Measurements from ENCODE around the gene CSK. TPM values are rescaled to one million over a fixed set of nuclear protein-coding genes. Genes with fewer than 3 reads are reported as not detected.

Gene CSK
- polyA plus RNA-seq, 4 donors, result 39.4 to 48.3 (median 42.7) TPM

GRCh38 chr15:74769463-74770025, 12.3 kb upstream of the CSK start:
- DNase-seq (ENCODE audit: low read depth in 4 of 4, low spot score in 3 of 4), result no peak

GRCh38 chr15:74770211-74770903, 11.5 kb upstream of the CSK start:
- no peak for DNase-seq (ENCODE audit: low read depth in 4 of 4, low spot score in 3 of 4)

- DNase-seq (ENCODE audit: low read depth in 4 of 4, low spot score in 3 of 4), result no peak
Measured at GRCh38 chr15:74773329-74773728, 8.6 kb upstream of the CSK start.

- DNase-seq (ENCODE audit: low read depth in 4 of 4, low spot score in 3 of 4), result no peak
Measured at GRCh38 chr15:74773731-74774252, 8.1 kb upstream of the CSK start.

DNA sequence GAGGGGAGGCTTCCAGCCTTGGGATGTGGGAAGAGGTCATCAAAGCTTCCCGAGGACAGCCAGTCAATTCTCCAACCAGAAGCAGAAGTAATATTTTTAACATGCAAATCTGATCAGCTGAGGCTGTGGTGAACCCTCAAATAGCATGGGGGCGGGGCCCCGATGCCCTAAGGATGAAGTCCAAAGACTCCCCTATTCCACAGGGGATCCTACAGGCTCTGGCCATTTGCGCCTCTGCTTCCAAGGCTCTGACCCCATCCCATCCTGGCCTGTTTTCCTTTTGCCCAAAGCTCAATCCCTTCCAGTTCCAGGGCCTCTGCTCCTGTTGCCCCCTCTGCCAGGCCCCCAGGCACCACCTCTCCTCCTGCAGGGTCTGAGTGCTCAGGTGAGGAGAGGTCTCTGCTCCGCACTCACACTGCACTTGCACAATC, 6.7 kb upstream of the CSK start:
- DNase-seq (ENCODE audit: low read depth in 4 of 4, low spot score in 3 of 4), result no peak

DNA sequence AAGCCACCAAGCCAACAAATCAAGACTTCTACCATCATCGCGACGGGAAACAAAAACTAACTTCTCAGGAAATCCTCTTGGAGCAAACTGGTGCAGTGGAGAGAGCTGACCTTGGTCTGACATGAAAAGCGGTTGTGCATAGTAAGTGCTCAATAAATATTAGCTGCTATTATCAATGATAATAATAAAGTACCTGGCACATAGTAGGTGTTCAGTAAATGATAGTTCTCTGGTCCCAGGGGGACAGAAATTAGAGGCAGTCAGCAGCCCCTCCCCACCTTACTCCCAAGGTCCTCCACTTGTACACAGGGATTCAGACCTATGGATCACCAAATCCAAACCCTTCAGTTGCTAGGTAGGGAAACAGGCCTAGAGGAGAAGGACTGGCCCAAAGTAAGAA, 6.0 kb upstream of the CSK start:
- no peak for DNase-seq (ENCODE audit: low read depth in 4 of 4, low spot score in 3 of 4)

- DNase-seq (ENCODE audit: low read depth in 4 of 4, low spot score in 3 of 4), result no peak
Measured at GRCh38 chr15:74776821-74777768, 4.8 kb upstream of the CSK start.

DNA sequence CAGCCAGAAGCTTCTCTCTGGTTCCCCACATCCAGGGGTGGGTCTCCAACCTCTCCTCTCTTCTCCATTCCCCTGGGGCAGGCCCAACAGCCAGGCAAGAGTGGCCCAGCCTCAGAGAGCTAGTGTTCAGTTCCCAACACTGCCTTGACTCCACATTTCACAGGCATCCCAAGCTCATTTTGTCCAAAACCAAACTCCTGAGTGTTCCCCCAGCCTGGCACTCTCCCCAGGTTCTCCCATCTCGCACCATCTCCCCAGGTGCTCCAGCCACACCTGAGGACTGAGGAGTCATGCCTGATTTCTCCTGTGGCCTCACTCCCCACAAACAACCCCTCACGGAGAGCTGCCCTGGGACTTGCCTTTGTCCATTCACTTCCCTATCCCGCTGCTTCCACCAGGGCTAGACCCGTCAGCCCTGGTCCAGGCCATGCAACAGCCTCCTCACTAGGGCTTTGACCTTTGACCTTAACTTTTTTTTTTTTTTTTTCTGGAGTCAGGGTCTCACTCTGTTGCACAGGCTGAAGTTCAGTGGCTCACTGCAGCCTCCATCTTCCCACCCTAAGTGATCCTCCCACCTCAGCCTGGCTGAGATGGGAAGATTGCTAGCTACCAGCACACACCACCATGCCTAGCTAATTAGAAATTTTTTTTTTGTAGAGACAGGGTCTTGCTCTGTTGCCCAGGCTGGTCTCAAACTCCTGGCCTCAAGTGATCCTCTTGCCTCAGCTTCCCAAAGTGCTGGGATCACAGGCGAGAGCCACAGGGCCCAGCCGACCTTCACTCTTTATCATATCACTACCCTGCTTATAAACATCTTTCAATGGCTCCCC, 3.9 kb upstream of the CSK start:
- no peak for DNase-seq (ENCODE audit: low read depth in 4 of 4, low spot score in 3 of 4)

DNA sequence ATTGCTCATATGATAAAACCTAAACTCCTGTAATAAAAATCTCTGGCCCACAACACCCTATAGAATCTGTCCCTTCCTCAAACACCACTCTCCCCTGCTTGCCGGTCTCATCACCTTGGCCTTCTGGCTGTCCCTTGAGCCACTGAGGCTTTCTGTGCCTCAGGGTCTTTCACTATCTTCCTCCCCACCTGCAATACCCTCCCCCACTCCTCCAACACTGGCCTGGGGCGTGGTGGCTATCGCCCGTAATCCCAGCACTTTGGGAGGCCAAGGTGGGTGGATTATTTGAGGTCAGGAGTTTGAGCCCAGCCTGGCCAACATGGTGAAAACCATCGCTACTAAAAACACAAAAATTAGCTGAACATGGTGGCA, 3.3 kb upstream of the CSK start:
- no peak for DNase-seq (ENCODE audit: low read depth in 4 of 4, low spot score in 3 of 4)

- no peak for DNase-seq (ENCODE audit: low read depth in 4 of 4, low spot score in 3 of 4)
Measured at GRCh38 chr15:74779162-74779648, 2.7 kb upstream of the CSK start.

DNA sequence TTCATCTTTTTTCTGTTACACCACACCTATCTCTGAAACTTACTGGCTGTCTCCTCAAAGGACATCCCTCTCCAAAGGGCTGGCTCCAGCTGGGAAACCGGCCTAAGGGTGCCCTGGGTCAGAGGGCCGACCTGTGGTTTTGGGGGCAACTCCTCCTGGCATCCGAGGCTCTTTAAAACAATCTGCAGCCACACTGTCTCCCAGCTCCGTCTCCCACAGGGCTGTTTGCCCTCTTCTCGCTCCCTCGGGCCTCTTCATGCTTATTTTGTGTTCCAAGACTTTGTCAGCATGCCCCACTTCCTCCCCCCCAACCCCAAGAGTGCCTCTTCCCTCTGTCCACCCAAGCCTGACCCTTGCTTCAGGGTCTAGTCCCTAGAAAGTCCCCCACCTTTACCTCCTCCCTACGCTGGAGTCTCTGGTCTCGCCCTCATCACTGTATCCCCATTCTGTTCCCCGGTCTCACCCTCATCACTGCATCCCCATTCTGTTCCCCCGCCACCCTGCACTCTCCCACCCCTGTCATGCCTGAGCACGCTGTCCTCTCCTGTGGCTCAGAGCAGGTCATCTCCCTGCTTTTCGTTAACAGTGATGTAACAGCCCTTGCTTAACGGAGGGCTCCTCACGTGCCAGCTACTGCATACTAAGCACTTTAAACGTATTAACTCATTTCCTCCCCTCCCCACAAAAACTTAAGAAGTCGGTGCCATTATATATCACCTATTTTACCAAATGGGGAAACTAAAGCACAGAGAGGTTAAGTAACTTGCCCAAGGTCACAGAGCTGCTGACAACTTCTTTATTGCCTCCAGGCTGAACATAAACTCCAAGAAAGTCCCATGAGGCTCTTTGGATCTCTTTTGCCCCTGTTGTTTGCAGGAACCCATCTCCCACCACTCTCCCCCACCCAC, 1.1 kb upstream of the CSK start:
- no peak for DNase-seq (ENCODE audit: low read depth in 4 of 4, low spot score in 3 of 4)

- no peak for DNase-seq (ENCODE audit: low read depth in 4 of 4, low spot score in 3 of 4)
Measured at GRCh38 chr15:74782259-74783071, 585 bp downstream of the CSK start.

DNA sequence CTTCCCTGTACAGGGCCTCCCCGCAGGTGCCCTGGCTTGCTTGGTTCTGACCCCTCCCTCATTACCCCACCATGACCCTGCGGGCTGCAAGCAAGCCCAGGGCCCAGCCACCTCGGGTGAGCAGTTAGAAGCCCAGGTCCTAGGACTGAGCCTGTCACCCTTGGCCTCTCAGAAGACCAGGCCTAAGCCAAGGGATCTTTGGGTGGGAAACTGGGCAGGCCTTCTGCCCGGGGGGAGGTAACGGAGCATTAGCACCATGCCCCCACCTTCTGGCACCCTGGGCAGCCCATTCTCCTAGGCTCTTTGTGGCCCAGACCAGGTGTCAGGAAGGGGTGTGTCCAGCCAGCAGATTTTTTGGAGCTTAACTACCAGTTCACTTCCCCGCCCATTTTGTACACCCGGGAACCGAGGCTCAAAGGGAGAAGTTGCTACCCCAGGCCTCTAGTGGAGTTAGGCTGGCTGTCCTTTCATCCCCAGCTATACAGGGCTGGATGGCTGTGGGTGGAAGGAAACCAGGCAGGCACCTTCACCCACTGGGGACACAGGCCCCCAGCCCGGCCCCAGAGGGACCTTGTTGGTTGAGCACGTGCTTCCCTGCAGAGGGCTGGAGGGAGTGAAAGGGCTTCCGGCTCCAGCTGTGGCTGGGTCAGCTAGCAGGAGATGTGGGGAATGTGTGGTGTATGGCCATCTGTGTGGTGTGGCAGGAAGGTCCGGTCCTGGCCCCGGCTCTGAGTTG, 1.4 kb downstream of the CSK start:
- no peak for DNase-seq (ENCODE audit: low read depth in 4 of 4, low spot score in 3 of 4)

DNA sequence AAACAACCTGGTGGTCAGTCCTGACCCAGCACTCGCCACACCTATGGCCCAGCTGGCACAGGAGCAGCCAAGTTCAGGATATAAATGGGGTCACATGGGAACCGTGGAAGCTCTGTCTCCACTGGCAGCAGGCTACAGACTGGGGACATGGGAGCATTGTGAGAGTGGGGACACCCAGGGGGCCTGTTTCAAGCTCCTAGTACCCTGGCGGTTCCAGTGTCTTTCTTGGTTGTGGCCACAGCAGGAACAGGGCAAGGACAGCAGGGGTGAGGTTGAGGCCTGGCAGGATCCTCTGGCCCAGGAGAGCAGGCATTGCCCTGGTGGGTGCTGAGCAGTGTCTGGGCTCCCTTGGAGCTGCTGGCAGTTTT, 1.9 kb downstream of the CSK start:
- DNase-seq (ENCODE audit: low read depth in 4 of 4, low spot score in 3 of 4), result no peak

DNA sequence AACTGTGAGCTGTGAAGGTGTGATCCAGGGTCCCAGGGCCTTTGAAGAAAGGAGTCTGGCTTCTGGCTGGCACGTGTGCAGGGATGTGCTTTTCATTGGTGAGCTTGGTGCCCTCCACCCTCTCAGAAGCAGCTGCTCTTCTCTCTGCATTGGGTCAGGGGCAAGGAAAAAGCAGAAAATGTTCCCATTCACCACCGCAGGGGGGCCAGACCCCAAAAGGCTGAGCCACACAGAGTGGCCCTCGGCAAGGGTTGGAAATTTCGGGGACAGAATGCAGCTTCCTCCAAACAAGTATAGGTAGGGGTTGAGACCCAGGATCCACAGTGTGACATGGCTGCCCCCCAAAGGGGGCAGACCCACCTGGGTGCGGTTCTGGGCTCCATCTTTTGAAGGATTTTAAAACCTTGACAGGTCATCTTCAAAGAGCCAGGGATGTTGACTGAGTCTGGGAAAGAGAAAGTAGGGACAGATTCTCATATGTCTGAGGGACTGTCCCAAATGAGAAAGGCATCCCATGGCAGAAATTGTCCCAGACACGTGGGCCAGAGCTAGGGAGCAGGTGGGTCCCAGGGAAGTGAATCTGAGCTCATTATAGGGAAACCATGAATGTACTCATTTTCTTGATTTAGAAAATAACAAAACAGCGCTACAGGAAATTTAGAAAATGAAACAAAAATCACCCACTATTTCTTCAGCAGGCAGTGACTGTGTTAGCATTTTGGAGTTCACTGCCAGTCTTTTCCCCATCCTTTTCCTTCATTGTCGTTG, 2.7 kb downstream of the CSK start:
- no peak for DNase-seq (ENCODE audit: low read depth in 4 of 4, low spot score in 3 of 4)

DNA sequence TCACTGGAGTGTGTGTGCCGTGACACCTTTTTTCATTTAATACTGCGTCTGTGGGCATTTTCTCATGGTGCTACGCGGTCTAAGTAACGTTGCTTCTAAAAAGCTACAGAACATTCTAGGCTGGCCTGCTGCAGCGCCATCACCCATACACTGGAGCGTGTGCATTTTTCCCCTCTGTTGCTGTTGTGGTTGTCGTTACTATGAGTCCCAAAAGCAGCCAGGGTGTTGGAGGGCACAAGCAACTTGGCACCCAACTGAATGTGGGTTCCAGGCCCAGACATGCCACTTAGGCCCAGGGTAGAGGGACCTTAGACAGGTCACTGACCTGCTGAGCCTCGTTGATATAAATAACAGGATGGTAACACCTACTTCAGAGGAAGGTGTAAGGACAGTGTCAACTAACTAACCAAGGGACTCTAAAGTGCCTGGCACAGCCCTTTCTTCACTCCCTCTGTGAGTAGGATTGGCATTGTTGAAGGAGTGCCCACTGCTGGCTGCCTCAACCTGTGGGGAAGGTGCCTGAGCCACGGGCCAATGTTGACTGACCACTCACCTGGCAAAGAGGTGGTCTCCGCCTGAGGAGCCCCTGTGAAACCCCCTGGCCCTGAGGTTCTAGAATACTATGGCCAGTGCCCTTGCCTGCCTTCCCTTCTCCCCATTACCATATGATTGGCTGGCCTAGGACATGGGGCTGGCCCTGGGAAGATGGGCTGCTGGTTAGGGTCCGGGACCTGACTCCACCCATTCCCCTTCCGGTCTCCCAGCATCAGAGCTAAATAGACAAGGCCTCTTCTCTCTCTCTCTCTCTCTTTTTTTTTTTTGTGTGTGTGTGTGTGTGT, 3.5 kb downstream of the CSK start:
- DNase-seq (ENCODE audit: low read depth in 4 of 4, low spot score in 3 of 4), result no peak
